GM04504 (cell line): ENCODE measurements around the gene GABBR2.
"Not testable (repeated sequence)": the region's sequence is repeated elsewhere in the genome, so short reads cannot be mapped to it uniquely, and the experiment has no call there.

Experiments
- DNase-seq: peaks from one replicate; pipeline ENCODE4 v3.0.0-alpha.2; 2012; ENCODE audit warnings: low read depth

Gene GABBR2

DNA sequence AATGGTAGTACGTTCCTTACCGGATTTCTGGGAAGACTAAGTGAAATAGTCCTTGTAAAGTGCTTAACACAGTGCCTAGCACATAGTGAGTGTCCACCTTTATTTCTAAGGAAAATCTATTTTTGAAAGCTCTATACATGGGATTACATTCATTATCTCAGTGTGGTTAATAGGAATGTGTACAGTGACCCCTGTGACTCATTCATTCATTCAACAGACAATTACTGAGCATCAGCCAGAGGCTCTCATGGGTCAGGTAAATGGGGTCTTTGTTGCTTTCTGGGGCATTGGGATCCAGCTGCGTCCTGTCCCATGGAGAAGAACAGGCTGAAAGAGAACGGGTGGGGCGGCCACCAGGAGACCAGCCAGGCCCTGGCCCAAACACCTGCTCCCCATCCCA is 227.1 kb downstream of the GABBR2 start:
- DNase-seq = no peak

DNA sequence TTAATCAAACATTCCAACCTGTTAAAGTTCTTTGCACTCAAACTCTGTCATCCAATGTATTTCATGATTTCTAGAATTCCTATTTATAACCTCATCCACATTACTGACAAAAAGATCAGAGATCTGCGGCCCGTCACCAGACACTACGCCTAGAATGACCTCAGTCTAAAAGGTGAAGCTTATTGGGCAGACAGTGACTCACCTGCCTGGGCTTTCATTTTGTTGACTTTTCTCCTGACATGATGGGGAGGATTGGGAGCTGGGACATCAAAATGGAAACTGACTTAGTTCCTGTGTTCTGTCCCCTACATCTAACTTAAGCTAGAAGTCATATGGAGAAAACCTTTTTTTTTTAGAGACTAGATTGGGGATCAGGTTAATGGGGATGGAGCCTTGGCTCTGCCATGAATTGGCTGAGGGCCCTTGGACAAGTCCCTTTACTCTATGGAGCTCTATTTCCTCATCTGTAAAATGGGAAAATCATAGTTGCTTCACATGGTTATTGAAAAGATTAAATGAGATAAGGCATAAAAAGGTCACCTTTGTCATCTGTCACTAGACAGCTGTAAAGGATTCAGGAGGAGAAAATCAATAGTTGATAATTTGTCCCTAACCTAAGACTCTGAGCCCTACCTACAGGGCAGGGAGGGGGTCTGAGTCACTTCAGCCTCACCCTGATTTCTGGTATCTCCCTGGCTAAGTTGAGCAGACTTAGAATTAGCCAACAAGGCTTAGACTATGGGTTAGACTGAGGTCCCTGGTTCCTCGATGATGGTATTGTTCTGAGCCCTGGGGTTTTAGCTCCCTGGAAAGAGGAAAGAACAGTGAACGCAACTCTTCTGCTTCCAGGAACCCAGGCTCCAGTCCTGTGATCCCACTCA is 228.5 kb downstream of the GABBR2 start:
- no peak for DNase-seq

DNA sequence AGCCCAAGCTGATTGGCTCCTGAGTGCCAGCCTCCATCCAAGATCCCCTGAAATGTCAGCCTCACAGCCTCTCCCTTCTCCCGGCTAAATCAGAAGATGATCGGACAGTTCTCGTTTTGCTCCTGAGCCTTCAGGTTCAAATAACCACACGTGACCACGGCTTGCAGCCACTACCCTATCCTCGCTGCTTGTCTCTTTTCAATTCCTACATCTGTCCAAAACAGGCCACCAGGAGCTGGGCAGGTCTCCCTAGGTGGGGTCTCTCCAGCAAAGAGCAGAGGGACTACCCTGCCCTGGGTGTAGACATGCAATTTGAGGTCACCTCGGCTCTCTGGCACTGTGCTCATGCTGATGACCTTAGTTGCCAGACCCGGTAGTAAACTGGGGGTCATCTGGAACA is 229.3 kb downstream of the GABBR2 start:
- no peak for DNase-seq

DNA sequence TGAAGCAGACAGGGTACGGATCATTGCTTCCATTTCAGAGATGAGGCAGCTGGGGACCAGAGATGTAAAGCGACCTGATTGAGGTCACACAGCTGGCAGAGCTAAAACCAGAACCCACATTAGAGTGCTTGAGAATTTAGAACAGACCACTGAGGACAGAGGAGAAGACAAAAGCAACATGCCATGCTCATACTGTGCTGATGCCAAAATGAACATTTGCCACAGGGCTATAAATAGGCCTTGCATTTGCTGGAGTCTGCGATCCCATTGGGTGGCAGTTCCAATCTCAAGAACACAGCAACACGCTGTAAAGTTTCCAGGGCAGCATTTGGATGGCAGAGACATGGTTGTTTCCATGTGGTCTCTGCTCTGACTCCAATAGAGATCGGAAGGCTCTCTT is 230.9 kb downstream of the GABBR2 start:
- DNase-seq = no peak

DNA sequence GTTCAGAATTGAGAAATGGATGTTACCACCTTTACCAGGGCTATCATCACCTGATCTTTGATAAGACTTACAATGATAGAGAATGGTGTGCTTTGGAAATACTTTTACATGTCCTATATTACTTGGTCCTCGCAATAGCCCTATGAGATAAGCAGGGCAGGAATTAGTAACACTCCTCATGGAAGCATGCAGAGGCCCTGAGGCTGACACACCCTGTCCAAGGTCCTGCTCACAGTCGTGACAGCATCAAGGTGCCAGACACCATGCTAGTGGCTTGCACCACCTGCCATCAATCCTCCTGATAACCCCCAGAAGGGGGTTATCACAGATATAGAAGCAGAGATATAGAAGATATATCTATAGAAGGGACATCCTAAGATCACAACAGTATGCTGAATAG is 236.5 kb downstream of the GABBR2 start:
- DNase-seq = no peak

DNA sequence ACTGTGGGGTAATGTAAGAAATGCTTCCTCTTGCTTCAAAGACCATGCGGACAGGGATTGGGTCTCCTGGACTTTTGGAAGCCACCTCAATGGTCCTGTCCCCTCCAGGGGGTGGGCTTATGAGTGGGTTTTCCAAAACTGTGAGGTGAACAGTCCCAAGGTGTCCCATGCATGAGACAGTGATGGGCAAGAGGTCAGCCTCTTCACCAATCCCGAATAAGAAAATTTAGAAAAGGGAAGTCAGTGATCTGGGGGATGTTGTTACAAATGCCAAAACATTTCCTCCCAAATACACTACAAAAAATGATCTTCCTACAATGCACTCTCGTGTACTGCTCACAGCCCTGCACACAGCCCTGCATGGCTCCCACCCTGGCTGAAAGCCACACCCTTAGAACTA is 237.6 kb downstream of the GABBR2 start:
- DNase-seq = no peak

DNA sequence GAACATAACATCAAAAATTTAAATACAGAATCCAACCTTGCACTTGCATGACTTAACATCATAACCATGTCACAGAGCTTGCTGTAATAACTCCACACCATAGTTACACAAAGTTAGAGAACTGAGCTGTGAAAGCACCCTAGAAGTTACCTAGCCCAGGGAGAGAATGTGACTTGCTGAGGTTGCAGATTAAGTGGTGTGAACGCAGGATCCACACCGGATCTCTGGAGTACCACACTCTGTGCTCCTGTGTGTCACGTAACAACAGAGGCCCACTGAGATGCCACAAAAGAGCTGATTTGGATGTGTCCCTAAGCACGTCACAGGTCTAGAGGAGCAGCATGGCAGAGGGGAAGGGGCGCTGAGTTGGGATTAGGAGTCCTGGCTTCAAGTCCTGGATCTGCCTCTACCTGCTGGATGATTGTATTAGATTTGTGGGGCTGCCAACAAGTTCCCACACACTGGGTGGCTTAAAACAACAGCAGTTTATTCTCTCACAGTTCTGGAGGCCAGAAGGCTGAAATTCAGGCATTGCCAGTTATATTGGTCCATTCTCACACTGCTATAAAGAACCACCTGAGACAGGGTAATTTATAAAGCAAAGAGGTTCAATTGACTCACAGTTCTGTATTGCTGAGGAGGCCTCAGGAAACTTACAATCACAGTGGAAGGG is 240.0 kb downstream of the GABBR2 start:
- no peak for DNase-seq

DNA sequence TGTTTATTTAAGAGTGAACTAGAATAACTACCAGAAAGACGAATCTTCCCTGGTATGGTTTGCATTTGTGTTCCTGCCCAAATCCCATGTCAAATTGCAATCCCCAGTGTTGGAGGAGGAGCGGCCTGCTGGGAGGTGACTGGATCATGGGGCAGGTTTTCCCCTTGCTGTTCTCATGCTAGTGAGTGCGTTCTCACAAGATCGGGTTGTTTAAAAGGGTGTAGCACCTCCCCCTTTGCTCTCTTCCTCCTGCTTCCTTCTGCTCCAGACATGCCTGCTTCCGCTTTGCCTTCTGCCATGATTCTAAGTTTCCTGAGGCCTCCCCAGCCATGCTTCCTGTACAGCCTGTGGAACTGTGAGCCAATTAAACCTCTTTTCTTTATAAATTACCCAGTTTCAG is 242.9 kb downstream of the GABBR2 start:
- DNase-seq = no peak

DNA sequence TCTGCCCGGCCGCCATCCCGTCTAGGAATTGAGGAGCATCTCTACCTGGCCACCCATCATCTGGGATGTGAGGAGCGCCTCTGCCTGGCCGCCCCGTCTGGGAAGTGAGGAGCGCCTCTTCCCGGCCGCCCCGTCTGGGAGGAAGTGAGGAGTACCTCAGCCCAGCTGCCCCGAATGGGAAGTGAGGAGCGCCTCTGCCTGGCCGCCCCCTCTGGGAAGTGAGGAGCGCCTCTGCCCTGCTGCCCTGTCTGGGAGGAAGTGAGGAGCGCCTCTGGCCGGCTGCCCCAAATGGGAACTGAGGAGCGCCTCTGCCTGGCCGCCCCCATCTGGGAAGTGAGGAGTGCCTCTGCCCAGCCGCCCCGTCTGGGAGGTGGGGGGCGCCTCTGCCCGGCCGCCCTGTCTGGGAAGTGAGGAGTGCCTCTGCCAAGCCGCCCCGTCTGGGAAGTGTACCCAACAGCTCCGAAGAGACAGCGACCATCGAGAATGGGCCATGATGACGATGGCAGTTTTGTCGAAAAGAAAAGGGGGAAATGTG is 244.5 kb downstream of the GABBR2 start:
- DNase-seq = not testable (repeated sequence)

DNA sequence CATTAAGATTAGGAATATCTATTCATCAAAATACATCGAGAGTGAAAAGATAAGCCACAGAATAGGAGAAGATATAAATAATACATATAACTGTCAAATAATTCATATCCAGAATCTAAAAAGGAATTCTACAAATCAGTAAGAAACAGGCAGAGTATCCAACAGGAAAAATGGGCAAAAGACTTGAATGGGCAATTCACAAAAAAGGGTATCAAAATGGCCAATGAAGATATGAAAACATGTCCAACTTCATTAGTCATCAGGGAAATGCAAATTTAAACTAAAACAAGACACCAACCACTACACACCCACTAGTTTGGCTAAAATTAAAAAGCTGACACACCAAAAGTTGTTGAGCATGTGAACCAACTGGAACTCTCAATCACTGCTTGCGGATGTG is 246.4 kb downstream of the GABBR2 start:
- no peak for DNase-seq

DNA sequence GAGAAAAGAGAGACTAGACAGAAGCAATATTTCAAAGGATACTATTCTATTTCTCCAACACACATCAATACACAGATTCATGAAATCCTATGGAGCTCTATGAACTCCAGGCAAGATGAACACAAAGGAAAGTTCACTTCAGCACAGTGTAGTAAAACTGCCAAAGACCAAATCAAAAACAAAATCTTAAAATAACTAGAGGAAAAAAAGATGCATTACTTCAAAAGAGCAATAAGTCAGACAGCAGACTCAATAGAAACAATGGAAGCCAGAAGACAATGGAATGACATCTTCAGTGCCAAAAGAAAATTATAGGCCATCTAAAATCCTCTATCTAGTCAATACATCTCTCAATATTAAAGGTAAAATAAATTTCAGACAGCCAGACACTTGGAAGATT is 248.0 kb downstream of the GABBR2 start:
- DNase-seq = no peak

DNA sequence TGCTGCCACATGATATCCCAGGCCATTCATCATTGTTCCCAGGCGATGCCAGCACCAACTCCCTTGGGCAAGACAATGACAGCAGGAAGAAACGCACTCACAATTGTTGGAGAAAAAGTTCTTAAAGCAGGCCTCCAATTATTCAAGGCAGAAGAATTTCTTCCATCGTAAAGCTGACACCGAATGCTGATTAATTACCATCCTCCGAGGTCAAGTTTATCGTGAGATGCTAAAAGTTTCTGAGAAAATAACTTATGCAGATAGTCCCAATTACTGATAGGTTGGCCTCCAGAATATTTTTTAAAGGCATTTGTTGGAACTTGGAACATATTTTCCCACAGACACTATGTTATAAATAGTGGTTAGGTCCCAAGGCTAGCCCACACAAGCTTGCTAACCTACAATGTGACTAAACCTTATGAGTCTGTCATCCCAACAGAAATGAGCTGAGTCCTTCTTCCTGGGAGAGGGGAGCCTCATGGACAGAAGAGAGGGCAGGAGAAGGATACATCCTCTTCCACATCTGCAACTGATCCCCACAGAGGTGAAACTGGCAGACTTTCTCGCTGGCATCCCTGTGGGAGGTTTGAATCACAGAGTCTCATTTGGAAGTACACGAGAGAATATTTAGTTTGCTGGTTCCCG is 250.9 kb downstream of the GABBR2 start:
- peak; percentile 94 for DNase-seq

DNA sequence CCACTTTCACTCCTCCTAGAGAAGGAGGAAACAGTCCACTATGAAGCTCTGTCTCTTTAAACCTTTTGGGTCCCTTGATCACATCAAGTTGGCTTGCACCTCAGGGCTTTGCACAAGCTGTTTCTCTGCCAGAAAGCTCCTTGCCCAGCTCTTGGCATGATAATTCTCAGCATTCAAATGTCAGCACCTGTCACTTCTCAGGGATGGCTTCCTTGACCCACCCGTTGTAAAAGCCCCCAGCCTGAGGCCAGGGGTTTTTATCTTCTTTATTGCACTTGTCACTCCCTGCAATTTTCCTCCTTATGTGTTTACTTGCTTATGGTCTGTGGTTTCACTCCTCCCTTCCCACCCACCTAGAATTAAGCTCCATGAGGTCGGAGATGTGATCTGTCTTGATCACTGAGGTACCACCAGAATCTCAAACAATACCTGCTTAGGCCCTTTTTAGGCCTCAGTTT is 252.6 kb downstream of the GABBR2 start:
- no peak for DNase-seq

DNA sequence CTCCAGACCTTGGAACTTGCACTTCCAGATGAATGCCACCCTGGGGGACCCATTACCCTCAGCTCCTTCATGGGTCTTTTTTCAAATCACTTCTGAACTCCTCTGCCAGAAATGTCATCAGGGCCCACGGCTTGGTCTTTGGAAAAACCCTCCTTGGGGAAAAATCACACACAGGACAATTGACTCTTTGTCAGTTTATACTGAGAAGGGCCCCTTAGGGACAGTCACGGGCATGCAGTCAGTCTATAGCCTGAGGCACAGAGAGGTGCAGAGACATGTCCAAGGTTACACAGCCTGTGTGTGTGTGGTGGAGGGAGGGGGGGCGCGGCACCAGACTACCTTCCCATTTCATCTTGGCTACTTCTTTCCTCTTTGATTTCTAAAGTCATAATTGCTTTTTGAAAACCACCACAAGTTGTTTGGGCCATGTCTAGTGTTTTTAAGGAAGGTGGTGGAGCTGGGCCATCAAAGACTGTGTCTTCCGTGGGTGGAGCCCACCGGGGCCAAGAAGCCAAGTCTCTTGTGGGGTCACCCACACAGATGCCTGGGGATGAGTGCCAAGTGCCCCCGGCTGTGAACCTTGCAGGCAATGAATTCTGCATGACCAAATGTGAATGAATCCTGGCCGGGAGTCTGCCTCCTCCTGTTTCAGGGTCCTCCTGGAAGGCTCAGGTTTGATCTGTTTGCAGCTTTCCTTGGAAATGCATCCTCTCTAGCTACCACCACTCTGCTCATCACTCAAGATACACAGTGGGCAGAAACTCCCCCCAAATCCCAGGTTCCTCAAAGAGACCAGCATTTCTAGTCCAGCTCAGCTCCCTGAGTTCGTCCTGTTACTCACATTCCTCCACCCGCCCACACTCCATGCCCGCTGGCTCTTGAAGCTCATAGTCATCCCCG is 253.2 kb downstream of the GABBR2 start:
- peak; percentile 35 for DNase-seq

DNA sequence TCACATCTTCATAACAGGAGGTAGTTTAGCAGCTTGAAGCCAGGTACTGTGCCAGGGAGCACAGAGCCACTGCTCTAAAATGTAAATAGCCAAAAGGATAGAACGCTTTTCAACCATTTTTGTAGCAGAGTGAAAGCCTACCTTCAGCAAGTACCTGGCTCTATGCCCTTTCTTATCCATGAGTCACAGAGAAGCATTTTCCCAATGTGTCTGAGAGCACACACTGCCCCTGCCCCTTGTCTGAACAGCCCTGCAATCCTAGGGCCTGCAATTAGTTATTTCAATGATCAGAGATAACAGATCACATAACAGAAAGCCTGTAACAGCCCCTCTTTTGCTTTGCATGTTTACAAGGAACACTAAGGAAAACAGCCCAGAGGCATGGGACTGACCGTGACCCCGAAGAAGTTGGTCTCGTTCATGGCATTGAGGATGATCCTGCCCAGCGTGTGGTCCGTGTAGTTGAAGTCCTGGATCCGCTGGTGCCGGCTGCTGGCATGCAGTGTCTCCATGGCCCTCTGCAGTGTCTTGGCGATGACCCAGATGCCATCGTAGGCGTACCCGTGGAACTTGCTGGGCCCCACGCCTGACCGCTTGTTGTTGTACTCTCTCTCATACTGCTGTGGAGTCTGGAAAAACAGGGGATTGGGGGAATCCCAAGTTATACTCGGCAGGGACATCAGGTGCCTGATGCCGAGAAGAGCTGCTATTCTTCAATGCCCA is 255.0 kb downstream of the GABBR2 start:
- DNase-seq = no peak

DNA sequence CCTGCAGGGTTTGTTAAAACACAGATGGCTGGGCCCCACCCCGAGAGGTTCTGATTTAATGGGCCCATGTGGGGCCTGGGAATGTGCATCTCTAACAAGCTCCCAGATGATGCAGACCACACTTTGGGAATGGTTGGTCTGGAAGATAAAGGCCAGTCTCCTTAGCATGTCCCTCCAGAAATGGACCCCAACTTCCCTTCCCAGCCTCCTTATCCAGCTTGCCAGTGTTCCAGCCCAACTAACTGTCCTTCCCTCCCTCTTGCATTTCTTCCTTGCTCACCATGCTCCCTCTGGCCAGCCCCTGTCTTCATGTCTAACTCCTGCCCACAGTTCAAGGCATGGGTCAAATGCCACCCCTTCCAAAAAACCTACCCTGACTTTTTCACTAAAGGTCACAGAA is 257.2 kb downstream of the GABBR2 start:
- no peak for DNase-seq

DNA sequence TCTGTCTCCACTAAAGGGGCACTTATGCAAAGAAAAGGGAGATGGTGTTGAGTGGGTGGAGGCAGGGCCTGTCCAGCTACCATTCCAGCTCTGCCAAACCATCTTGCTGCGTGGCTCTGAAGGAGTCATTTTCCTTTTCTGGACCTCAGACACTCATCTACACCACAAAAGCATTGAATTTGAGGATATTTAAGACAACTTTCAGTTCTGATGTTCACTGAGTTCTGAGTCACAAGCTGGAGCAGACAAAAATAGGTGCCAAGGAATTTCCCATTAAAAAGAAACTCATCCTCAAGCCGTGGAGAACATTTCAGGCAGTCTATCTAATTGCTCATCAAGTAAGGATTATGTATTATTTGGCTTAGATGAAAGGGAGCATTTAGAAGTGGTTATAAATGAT is 258.2 kb downstream of the GABBR2 start:
- peak; percentile 67 for DNase-seq

DNA sequence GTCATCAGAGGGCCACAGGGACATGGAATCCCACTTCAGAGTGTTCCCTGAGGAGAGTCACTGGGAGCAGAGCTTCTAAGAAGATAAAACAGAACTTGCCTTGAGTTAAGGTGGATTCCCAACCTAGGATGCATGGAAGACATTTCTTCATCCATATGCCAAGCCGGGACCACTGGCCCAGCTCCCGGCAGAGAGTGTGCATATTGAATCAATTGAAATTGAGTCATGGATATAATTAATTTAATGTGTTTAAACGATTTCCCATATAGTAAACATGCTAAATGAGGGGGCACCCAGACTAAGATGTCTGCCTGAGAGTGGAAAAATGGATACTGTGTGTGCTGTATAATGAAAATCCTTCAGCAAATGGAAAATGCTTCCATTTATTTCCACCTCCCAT is 258.9 kb downstream of the GABBR2 start:
- no peak for DNase-seq

DNA sequence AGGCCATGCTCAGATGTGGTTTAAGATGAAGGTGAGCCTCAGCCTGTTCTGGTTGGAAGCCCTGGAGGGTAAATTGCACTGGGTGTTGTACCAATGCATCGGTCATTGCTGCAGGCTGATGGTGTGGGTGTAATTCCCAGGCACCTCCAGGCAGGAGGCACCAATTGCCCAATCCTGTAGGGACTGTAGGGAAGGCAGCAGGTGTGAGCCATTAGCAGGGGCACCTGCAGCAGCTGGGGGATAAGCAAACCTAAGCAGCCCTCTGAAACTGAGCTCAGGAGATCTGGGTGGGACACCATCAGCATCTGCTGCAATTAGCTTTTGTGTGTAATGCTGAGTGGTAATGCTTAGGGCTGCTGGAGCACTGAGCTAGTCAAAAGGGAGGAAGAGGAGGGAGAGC is 263.2 kb downstream of the GABBR2 start:
- no peak for DNase-seq

DNA sequence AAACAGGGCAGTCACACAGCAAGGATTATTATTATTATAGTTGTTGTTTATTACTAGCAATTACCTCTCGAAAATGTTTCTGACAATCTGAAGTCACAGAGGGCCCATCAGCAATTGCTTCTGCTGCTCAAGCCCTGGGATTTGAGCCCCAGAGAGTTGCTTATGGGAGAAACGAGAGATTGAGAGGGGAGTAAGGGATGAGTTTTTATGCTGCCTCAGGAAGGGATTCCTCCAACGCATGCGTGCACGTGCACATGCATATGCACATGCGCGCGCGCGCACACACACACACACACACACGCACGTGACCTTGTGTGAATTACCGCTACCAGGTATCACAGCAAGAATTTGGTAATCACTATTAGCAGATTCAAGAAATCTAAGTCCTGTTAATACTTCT is 264.1 kb downstream of the GABBR2 start:
- DNase-seq = no peak

DNA sequence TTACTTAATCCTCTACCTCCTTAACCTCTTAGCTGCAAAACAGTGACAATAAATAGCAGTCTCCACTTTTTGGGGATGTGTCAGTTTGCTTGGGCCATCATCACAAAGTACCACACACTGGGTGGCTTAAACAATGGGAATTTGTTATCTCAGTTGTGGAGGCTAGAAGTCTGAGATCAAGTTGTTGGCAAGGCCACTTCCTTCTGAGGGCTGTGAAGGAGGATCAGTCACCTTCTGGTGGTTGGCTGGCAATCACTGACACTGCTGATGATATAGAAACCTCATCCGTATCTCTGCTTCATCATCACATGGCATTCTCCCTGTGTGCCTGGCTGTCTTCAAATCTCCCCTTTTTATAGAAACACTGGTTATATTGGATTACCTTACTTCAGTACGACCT is 266.2 kb downstream of the GABBR2 start:
- DNase-seq = no peak
